BJ (cell line): ENCODE results near the gene LIF. TPM values are rescaled to one million over a fixed set of nuclear protein-coding genes. Genes with fewer than 3 reads are reported as not detected.

Source experiments
- CTCF ChIA-PET: fragments of 350-600 bp; formaldehyde crosslinking; extraction: SDS; loops from one replicate; lab custom pipeline; 2021; ENCODE audit warnings: antibody characterized with exemption, inconsistent platforms; lab: Yijun Ruan, JAX
- POLR2A ChIA-PET: fragments of 300-600 bp; sonication (Branson Sonifier 250); formaldehyde crosslinking; extraction: SDS; loops from one replicate; lab custom pipeline; 2021; ENCODE audit warnings: antibody characterized with exemption; lab: Charles Lee
- DNase-seq: peaks from one replicate; pipeline ENCODE4 v3.0.0-alpha.2; 2011; ENCODE audit warnings: low read depth
- H3K27me3 ChIP-seq: 2 replicates; pipeline ENCODE4 v1.6.0; 2011; ENCODE audit warnings: low read length; ENCODE audit not compliant: control insufficient read depth, insufficient read depth
- H3K36me3 ChIP-seq: 2 replicates; pipeline ENCODE4 v1.5.1; 2011; ENCODE audit warnings: low read length; ENCODE audit not compliant: control insufficient read depth, insufficient read depth
- H3K4me3 ChIP-seq: 2 replicates; pipeline ENCODE4 v1.5.1; 2011; ENCODE audit warnings: low read depth, mild to moderate bottlenecking, control low read depth, low read length
- polyA plus RNA-seq: library from polyadenylated mRNA; depleted of rRNA; stranded (reverse); fragments of >200 nt; gene quantifications from 2 replicates; pipeline ENCODE4 v1.2.3, GENCODE V29; 2011
- TF ChIP-seq, protein P1 (sequence below): IDR thresholded peaks from 2 replicates; pipeline ENCODE4 v1.5.1; 2011; ENCODE audit warnings: low read depth, mild to moderate bottlenecking, control low read depth, inconsistent platforms, low read length, moderate library complexity; ENCODE audit not compliant: insufficient read depth

LIF gene
- polyA plus RNA-seq, 1 experiment = 5.8 TPM

DNA sequence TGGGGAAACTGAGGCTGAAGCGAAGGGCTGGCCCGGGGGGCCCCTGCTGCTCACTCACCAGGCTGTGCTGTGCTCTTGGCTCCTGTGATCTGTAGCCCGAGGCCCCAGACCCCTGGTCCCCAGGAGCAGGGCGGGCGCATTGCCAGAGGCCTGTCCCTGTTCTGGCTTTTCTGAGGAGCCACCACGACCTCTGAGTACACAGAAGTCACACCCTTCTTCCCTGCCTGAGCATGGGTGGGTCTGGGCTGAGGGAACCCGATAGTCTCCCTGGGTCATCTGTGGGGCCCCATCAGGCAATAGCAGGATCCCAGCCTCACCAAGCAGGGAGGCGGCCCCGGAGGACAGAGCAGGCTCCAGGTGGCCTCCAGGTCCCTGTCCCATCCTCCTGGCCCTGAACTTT lies 37.6 kb upstream of the LIF start:
- ChIA-PET CTCF (interaction anchor here (1.0 to 10.6 kb wide), 5 partner anchors 20 to 176 kb away, joined by 3 to 204 read pairs (median 5); partner anchors contain the start of genes MTFP1, RNF215 and SEC14L2), POLR2A (no interaction called here)
- Histone ChIP-seq H3K4me3 (no peak overlapping the region), H3K27me3 (no peaks in the 10 kb centered on the region), H3K36me3 (peaks cover 9% of the 10 kb centered on the region)
- no peak for DNase-seq
- TF ChIP-seq, protein P1, sequence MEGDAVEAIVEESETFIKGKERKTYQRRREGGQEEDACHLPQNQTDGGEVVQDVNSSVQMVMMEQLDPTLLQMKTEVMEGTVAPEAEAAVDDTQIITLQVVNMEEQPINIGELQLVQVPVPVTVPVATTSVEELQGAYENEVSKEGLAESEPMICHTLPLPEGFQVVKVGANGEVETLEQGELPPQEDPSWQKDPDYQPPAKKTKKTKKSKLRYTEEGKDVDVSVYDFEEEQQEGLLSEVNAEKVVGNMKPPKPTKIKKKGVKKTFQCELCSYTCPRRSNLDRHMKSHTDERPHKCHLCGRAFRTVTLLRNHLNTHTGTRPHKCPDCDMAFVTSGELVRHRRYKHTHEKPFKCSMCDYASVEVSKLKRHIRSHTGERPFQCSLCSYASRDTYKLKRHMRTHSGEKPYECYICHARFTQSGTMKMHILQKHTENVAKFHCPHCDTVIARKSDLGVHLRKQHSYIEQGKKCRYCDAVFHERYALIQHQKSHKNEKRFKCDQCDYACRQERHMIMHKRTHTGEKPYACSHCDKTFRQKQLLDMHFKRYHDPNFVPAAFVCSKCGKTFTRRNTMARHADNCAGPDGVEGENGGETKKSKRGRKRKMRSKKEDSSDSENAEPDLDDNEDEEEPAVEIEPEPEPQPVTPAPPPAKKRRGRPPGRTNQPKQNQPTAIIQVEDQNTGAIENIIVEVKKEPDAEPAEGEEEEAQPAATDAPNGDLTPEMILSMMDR = no peak

DNA sequence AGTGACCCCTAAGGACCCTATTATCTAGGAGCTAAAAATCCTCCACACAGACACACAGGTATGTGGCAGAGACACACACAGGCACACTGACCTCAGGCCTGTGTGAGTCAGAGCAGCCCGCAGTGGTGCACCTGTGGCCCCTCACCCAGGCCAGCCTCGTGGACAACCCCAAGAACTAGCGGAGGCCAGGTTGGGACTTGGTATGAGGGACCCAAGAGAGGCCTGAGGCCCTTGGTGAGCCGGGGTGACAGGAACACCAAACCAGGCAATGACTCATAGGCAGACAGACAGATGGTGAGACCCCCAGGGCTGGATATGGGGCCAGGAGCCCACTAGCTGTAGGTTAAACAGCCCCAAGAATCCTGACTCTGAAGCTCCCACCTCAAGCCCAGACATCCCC lies 36.8 kb upstream of the LIF start:
- ChIA-PET CTCF (interaction anchor here (0.8 to 10.6 kb wide), 5 partner anchors 18 to 175 kb away, joined by 3 to 204 read pairs (median 5); partner anchors contain the start of genes RNF215 and SEC14L2), POLR2A (no interaction called here)
- peaks cover 9% of the 10 kb centered on the region for H3K36me3 ChIP-seq
- TF ChIP-seq, protein P1 = no peak
- no peak overlapping the region for H3K4me3 ChIP-seq
- no peak for DNase-seq
- no peaks in the 10 kb centered on the region for H3K27me3 ChIP-seq

DNA sequence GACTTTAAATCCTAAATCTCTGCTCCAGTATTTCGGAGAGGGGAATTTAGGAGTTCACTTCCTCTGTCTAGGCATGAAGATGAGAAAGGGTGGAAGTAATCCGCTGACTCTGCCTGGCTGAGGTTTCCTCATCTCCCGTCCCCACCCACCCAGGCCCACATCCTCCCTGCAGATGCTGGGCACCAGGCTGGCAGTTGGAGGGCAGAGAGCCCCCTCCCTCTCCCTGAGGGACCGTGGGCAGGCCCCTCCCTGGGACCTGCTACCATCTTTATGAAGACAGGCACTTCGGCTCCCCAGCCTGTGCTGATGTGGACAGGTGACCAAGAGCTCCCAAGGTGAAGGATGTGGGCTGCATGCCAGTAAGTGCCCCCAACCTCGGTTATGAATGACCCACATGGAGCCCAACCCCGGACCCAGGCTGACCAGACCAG lies 36.1 kb upstream of the LIF start:
- Histone ChIP-seq H3K27me3 (no peaks in the 10 kb centered on the region), H3K4me3 (no peak overlapping the region), H3K36me3 (peaks cover 9% of the 10 kb centered on the region)
- TF ChIP-seq, protein P1 = no peak
- no peak for DNase-seq
- CTCF ChIA-PET = interaction anchor here (0.8 to 10.6 kb wide), 6 partner anchors 13 to 106 kb away, joined by 3 to 204 read pairs (median 3); partner anchors contain the start of genes RNF215 and SEC14L2
- POLR2A ChIA-PET = no interaction called here

DNA sequence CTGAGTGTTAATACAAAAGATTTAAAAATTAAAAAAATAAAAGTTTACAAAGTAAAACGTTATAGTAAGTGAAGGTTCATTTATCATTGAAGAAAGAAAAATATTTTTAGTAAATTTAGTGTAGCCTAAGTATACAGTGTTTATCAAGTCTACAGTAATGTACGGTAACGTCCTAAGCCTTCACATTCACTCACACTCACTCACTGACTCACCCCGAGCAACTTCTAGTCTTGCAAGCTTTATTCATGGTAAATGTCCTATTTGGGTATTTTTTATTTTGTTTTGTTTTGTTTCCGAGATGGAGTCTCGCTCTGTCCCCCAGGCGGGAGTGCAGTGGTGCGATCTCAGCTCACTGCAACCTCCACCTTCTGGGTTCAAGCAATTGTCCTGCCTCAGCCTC lies 33.9 kb upstream of the LIF start:
- DNase-seq = no peak
- Histone ChIP-seq H3K4me3 (no peak overlapping the region), H3K27me3 (peaks cover 4% of the 10 kb centered on the region), H3K36me3 (peaks cover 2% of the 10 kb centered on the region; the same call in 1 of the 2 replicates)
- TF ChIP-seq, protein P1 = no peak
- CTCF ChIA-PET = interaction anchor here (0.6 to 6.6 kb wide), 6 partner anchors 8 to 110 kb away, joined by 3 to 41 read pairs (median 8); partner anchors contain the start of genes CASTOR1 and RNF215
- POLR2A ChIA-PET = interaction anchor here (0.7 kb wide), 1 partner anchor 36 kb away, joined by 3 read pairs; no protein-coding TSS in a partner anchor

DNA sequence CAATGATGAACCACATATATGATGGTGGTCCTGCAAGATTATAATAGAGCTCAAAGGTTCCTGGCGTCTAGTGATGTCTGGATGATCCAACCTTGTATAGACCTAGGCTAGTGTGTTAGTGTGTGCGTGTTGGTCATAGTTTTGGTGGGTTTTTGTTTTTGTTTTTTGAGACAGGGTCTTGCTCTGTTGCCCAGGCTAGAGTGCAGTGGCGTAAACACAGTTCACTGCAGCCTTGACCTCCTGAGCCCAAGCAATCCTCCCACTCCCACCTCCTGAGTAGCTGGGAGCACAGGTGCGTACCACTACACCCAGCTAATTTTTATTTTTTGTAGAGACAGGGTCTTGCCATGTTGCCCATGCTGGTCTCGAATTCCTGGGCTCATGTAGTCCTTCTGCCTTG lies 33.4 kb upstream of the LIF start:
- ChIA-PET CTCF (interaction anchor here (0.5 to 6.6 kb wide), 9 partner anchors 9 to 562 kb away, joined by 3 to 41 read pairs (median 6); partner anchors contain the start of genes CASTOR1 and RNF215), POLR2A (interaction anchor here (0.6 kb wide), 1 partner anchor 47 kb away, joined by 3 read pairs; the partner anchor contains the start of gene TBC1D10A)
- DNase-seq = no peak
- no peak overlapping the region for H3K4me3 ChIP-seq
- H3K36me3 ChIP-seq = no peaks in the 10 kb centered on the region
- TF ChIP-seq, protein P1 = no peak
- peaks cover 4% of the 10 kb centered on the region for H3K27me3 ChIP-seq
